ENCODE measurements around the gene LY86.

LY86 gene

GRCh38 chr6:6682225-6682624 is 93.7 kb downstream of the LY86 start:
- DNase-seq (ENCODE audit: low spot score) = no peak

- no peak for DNase-seq (ENCODE audit: low spot score)
These were observed 95.7 kb downstream of the LY86 start for GRCh38 chr6:6683969-6684833.

- DNase-seq (ENCODE audit: low spot score) = no peak
These were observed 96.9 kb downstream of the LY86 start for GRCh38 chr6:6685249-6686040.

- no peak for DNase-seq (ENCODE audit: low spot score)
These were observed 97.7 kb downstream of the LY86 start for GRCh38 chr6:6686176-6686575.

- no peak for DNase-seq (ENCODE audit: low spot score)
These were observed 98.5 kb downstream of the LY86 start for GRCh38 chr6:6686748-6687601.

GRCh38 chr6:6688283-6688682 is 99.8 kb downstream of the LY86 start:
- no peak for DNase-seq (ENCODE audit: low spot score)

- DNase-seq (ENCODE audit: low spot score) = no peak
These were observed 100.4 kb downstream of the LY86 start for GRCh38 chr6:6688951-6689350.

- no peak for DNase-seq (ENCODE audit: low spot score)
These were observed 101.1 kb downstream of the LY86 start for GRCh38 chr6:6689400-6690143.

GRCh38 chr6:6690144-6690483 is 101.6 kb downstream of the LY86 start:
- DNase-seq (ENCODE audit: low spot score) = no peak

- DNase-seq (ENCODE audit: low spot score) = no peak
These were observed 105.9 kb downstream of the LY86 start for GRCh38 chr6:6694368-6694780.

GRCh38 chr6:6694825-6695624 is 106.5 kb downstream of the LY86 start:
- no peak for DNase-seq (ENCODE audit: low spot score)

GRCh38 chr6:6695625-6696276 is 107.2 kb downstream of the LY86 start:
- no peak for DNase-seq (ENCODE audit: low spot score)

GRCh38 chr6:6696867-6697531 is 108.5 kb downstream of the LY86 start:
- no peak for DNase-seq (ENCODE audit: low spot score)

GRCh38 chr6:6697620-6698019 is 109.1 kb downstream of the LY86 start:
- DNase-seq (ENCODE audit: low spot score) = no peak

GRCh38 chr6:6699741-6700367 is 111.3 kb downstream of the LY86 start:
- DNase-seq (ENCODE audit: low spot score) = no peak

- DNase-seq (ENCODE audit: low spot score) = no peak
These were observed 112.1 kb downstream of the LY86 start for GRCh38 chr6:6700407-6701270.

GRCh38 chr6:6701864-6702263 is 113.3 kb downstream of the LY86 start:
- no peak for DNase-seq (ENCODE audit: low spot score)

GRCh38 chr6:6703699-6704098 is 115.2 kb downstream of the LY86 start:
- no peak for DNase-seq (ENCODE audit: low spot score)

Data from CD4-positive, alpha-beta T cell treated with Interleukin-15 for 4 hours (primary cell).